ENCODE data around the gene SUSD6.

DNA sequence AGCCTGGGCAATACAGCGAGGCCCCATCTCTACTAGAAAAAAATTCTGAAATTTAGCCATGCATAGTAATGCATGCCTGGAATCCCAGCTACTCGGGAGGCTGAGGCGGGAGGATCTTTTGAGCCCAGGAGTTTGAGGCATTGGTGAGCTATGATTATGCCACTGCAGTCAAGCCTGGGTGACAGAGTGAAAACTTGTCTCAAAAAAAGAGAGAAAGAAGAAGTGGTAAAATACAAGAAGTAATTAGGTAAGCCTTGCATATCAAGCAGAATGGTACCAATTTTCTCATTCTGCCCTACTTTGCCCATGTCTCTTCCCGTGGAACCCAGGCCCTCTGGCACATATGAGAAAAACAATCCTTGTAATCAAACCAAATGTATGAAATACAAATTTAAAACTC, 70.7 kb downstream of the SUSD6 start:
- TF ChIP-seq CTCF (IDR thresholded peaks at IDR 0.05) = no peak
- TF ChIP-seq POLR2AphosphoS5 (IDR thresholded peaks at IDR 0.05) = no peak

All from prostate gland (tissue), 2 donors.